ENCODE data around the gene SLC22A4.

SLC22A4 gene

DNA sequence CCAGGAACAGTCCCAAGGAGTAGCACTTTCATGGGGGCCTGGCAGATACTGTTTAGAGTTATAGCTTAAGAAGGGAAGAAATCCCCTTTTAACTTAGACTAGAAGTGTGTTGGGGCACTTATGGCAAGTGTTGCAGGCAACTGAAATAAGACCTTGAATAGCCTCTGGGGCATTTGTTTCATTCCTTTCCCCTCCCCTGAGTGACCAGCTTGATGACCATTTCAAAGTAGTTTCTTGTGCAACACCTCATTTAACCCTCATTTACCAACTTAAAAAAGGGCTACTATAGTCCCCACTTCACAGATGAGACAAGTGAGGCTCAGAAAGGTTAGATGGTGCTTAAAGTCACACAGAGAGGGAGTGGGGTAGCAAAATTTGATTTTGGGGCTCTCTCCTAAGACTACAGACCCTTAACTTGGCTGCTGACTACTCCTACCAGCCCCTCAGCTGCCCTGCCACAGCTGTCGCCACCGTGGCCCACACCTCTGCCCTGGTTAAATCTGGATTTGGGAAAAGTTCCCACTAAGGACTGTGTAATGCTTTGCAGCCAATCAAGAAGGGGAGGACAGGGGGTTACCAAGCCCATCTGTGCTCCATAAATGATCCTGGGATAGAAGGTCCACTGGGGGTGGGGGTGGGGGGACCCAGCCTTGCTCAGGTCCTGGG lies 31.2 kb upstream of the SLC22A4 start:
- no peak for DNase-seq

DNA sequence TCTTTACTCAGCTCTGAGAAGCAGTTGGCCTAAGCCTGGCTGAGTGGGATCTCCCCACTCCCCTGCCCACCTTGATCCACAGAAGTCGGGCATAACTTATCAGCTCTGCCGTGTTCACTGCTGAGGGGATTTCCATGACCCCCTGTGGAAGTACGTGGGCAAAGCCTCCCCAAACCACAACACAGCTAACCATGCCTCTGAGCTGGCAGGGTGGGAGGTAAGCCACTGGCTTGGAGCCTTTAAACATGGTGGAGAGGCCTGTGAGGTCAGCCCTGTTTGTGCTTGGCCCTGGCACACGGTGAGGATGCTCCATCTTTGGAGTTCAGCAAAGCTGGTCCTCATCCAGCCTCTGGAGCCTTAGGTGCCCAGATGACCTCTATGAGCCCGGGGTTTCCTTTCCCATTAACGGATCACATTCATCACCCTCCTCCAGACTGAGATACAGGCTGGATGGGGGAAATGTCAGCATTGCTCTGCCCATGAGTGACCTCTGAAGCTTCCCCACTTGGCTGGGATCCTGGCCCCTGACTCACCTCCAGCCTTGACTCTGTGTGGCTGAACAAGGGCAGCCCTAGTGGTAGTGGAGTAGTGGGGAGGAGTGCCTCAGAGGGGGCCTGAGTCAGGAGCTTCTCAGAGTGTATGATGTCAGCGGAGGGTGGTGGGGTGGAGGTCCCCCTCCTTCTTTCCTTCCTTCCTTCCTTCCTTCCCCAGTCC lies 30.5 kb upstream of the SLC22A4 start:
- DNase-seq = no peak

DNA sequence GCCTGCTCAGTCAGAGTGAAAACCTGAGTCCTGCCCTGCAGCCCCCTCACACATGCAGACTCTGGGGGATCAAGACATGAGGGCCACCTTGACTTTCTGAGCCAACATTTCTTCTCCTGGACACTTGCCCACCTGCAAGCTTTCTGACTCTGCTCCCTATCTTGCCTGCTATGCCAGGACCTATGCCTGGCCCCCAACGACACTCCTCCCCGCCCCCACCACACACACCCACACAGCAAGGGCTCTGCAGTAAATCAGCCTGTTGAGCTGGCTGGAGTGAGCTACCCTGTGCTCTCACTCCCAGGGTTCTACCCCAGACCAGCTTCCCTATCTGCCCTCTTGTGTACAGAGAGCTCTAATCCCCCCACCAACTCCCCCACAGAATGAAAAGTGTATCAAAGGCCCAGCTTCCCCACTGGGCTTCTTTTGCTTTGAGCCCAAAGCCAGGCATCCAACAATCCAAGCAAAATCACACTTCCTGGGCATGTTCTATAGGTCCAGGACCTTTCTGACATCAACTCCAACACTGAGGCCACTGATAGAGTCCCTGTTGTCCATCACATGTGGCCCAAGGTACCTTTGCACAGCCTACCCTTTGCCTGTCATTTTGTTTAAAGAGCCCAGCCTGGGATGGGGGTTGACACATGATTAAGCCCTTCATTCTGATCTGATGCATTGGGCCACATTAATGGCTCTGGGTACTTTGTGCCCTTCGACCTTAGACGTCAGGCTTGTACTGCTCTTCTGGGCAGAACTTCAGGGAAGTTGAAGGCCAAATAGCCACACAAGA lies 29.5 kb upstream of the SLC22A4 start:
- no peak for DNase-seq

GRCh38 chr5:132265336-132266030 lies 28.7 kb upstream of the SLC22A4 start:
- DNase-seq = peak in 1 of 2 experiments; percentile 42

DNA sequence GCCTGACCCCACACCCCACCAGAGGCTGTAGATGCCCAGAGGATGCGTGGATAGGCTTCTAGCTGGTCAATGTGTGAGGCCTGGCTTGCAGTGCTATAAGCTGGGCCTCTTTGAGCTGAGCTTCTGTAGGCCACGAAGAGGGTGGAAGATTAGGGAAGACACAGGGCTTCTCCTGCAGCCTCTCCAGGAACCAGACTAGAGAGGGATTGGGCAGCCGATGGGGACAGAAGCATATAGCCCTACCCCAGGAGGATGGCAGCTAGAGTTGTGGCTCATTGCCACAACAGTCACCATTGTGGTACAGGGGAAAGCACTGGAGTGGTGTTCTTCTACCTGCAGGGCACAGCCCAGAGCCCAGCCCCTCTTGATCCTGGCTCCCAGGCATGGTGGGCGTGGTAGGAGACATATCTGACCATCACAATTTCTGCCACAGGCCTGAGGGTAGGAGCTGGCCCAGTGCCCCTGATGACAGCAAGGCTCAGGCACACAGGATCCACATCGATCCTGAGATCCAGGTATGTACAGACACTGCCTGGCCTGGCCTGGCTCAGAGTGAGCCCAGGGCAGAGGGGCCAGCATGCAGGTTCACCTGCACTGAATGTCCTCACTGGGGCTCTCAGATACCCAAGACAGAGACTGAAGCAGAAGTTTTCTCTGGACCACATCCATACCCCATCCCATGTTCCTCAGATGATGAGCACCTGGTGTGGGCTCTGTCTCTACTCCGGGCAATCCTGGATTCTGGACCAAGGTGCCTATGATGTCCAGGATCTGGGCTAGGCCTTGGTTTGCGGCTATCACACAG lies 28.0 kb upstream of the SLC22A4 start:
- no peak for DNase-seq

DNA sequence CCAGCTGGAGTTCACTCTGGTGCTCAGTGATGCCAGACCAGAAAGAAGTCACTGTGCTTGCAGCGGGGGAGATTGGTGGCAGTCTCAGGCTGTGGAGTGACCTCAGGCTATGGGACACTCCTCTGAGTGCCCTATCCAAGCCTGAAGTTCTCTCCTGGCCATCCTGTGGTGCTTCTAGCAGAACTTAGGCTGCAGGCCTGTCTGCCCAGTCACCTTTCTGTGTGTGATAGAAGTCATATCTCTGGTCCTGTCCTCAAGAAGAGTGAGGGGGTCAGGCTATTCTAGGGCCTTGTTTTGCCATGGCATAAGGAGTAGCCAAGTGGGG lies 27.4 kb upstream of the SLC22A4 start:
- DNase-seq = no peak

- no peak for DNase-seq
Measured at GRCh38 chr5:132267166-132267739, 26.9 kb upstream of the SLC22A4 start.

GRCh38 chr5:132267931-132268768 lies 26.0 kb upstream of the SLC22A4 start:
- DNase-seq = no peak

DNA sequence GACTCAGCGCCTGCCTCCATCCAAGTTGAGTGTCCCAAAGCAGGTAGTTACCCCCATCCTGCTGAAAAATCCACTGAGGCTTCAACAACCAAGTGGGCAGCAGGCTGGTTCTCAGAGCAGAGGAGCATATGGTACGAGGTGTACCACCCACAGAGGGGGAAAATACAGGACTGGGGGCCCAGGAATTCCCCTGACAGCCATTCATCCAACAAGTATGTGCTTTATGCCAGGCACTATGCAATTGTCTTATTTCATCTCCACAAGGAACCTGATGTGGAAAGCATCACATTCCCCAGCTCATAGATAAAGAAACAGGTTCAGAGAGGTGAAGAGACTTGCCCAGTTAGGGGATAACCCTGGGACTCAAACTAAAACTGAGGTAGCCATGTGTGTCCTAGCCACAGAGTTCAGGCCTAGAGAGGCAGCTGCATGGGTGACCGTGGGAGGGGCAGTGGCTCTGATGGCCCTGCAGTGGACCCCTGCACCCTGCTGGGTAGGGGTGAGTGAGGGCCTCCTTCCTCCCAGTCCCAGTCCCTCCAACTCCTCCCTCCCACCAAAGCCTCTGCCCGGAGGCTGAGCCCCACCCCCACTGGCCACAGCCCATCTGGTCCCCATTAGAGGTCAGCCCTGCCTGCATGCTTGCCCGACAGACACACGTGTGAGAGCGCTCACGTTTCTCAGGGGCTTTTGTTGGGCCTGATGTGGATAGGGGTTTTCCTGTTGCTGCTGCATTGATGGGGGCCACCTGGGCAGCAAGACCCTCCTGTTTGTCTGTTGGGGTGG lies 25.2 kb upstream of the SLC22A4 start:
- DNase-seq = no peak

DNA sequence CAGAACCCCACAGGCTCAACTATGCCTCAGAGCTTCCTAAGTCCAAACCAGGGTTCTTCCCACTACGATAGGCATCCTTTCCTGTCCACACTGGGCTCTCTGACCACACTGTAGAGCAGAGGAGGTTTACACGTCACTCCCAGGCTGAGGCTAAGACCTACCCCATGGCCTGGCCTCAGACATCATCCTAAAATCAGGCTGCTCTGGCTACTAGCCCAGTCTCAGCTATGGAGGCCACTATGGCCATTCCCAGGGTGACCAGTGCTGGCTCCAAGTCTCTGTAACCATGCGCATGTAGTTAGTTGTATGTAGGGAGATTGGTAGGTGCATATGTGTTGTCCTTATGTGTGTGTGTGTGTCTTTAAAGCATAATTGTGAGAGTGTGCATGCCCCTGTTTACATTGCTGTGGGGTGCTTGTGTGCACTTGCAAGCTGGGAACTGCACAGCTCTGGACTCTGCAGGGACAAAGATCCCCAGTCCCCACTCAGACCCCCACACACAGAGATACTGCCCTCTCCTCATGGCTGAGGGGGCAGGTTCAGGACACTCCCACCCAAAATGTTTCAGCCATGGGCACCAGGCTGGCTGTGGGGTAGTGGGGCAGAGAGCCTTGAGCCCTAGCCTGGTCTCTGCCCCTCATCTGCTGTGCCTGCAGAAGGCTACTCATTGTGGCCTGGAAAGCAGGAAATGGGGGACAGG lies 24.4 kb upstream of the SLC22A4 start:
- DNase-seq = no peak

- DNase-seq = no peak
Measured at GRCh38 chr5:132270335-132270665, 23.9 kb upstream of the SLC22A4 start.

GRCh38 chr5:132270706-132271105 lies 23.5 kb upstream of the SLC22A4 start:
- peak; percentile 36 to 86 for DNase-seq

GRCh38 chr5:132271251-132272246 lies 22.6 kb upstream of the SLC22A4 start:
- no peak for DNase-seq

DNA sequence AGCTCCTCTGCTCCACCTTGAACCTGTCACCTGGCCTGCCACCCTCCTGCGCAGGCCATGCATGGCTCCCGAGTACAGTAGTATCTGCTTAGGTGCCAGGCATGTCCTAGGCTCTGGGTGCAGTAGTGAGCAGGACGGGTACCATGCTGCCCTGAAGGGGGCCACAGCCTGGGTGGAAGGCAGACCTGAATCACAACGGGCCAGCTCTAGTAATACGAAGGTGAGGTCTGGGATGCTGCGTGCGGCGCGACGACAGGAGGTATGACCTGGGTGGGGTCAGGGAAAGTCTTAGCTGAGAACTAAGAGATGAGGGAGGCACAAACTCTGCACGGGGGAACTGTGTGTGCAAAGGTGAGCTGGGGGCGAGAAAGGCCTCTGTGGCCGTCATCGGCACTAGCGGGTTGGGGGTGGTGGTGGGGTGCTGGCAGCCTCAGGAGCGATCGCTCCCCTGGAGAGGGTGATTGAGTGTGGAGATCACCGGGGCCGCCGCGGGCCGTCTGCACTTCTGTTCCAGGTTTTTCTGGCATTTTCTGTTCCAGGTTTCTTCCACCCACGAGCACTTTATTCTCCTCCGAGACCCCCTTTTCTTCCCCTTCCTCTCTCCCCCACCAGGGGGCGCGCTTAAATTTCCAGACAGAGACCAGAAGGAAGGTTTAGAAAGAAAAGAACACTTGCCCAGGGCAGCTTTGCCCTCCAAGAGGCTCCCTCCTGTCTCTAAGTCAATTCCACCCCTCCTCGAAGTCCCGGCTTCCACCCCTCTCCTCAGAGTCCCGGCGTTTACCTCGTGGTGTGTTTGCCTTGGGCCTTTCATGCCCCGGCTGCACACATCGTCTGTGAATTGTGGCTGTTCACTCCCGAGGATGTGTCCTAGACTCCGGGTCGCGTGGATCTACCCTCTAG lies 21.6 kb upstream of the SLC22A4 start:
- DNase-seq = peak in 1 of 2 experiments; percentile 69

GRCh38 chr5:132273631-132274030 lies 20.6 kb upstream of the SLC22A4 start:
- no peak for DNase-seq

GRCh38 chr5:132274050-132274792 lies 20.0 kb upstream of the SLC22A4 start:
- no peak for DNase-seq

Data from NCI-H446 (cell line).